GM21786 (cell line): ENCODE results near the gene SDF2L1.
A peak's percentile ranks its signal among the peaks of the same experiment; 100 is the strongest.
"Not testable (repeated sequence)": the region's sequence is repeated elsewhere in the genome, so short reads cannot be mapped to it uniquely, and the experiment has no call there.

Experiments
- ATAC-seq: cut with Tn5 transposase; IDR thresholded peaks from one replicate; pipeline ENCODE4 v1.9.1; 2021; ENCODE audit not compliant: unreplicated experiment

SDF2L1 gene

DNA sequence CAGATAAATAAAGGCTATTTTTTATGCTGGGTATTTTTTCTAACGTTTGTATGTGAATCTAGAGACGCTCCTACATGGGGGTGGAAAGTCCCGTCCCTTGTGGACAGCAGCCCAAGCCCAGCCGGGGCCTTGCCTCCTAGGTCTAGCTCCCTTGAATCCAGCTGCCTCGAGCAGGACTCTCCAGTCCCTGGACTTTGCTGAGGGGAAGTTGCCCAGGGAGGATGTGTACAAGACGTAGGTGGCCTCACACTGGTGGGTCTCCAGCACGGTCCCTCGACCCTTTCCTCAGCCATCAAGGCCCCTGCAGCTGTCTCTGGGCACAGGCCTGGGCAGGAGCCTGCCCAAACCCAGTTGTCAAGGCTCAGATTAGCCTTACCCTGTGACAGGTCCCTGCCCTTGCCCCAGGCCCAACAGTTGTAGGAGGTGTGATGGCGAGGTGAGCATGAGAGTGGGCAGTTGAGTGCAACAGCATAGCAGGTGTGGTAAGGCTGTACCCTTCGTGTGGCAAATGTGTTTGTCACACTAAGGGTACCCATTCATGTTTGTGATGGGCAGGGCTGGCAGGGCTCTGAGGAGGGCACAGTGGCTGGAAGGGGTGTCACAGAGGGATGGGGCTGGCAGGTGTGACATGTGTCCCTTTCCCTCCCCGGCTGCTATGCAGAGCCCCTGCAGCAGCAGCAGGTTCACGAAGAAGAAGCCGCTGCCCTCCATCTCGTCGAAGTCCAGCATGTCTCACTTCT, 6.2 kb upstream of the SDF2L1 start:
- no peak for ATAC-seq

DNA sequence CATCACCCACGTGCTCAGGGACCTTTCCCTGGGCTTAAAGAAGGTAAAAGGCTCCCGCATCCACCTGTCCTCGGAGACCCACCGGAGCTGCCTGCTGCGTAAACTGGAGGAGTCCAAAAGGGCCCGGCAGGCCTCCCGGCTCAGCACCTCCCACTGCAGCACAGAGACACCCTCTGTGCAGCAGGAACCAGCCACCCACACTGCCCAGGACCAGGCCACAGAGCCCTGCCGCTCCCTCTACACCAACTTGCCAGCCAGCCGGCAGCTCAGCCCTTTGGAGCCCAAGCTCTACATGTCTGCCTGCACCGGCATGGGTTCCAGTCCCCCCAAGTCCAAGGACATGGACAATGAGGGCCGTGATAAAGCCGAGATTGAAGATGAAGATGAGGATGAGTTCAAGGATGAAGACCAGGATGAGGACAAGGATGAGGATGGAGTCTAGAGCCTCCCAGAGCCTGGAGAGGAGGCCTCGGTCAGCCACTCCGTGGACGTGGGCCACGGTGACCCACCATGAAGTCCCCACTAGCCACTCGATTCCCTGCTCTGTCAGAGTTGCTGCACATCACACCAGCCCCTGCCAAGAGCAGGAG, 5.4 kb upstream of the SDF2L1 start:
- no peak for ATAC-seq

DNA sequence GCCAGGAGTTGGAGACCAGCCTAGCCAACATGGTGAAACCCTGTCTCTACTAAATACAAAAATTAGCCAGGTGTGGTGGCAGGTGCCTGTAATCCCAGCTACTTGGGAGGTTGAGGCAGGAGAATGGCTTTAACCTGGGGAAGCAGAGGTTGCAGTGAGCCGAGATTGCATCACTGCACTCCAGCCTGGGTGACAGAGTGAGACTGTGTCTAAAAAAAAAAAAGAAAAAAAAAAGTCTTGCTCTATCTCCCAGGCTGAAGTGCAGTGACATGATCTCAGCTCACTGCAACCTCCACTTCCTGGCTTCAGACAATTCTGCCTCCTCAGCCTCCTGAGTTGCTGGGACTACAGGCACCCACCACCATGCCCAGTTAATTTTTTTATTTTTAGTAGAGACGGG, 4.7 kb upstream of the SDF2L1 start:
- ATAC-seq, result not testable (repeated sequence)

DNA sequence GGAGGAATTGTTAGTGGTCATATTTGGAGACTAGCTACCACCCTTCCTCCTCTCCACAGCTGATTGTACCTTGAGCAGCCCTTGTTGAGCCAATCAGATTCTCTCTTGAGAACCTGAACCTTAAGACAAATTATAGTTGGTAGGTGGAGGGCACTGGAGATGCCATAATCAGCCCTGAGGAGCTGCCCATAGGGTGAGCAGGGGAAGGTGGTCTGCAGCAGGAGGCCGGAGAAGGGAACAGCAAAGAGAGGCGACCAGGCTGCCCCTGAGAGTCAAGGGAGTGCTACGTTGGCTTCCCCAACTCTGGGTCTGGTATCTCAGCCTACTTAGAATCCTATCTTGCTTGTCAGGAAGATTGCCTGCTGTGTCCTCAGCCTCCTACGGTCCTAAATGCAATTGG, 2.7 kb upstream of the SDF2L1 start:
- ATAC-seq, result no peak

GRCh38 chr22:21640810-21641209, 1.3 kb upstream of the SDF2L1 start:
- no peak for ATAC-seq

- ATAC-seq, result no peak
These were observed 699 bp upstream of the SDF2L1 start for GRCh38 chr22:21641417-21641788.

- ATAC-seq, result no peak
These were observed 714 bp downstream of the SDF2L1 start for GRCh38 chr22:21642584-21643448.

- ATAC-seq, result no peak
These were observed 1.6 kb downstream of the SDF2L1 start for GRCh38 chr22:21643533-21644357.

GRCh38 chr22:21645513-21645912, 3.4 kb downstream of the SDF2L1 start:
- not testable (repeated sequence) for ATAC-seq

- no peak for ATAC-seq
These were observed 4.8 kb downstream of the SDF2L1 start for GRCh38 chr22:21646608-21647590.

DNA sequence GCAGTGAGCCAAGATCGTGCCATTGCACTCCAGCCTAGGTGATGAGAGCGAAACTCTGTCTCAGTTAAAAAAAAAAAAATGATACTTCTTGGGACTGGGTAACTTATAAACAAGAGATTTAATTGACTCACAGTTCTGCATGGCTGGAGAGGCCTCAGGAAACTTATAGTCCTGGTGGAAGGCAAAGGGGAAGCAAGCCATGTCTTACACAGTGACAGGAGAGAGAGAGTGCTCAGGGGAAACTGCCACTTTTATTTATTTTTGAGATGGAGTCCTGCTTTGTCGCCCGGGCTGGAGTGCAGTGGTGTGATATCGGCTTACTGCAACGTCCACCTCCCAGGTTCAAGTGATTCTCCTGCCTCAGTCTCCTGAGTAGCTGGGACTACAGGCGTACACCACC, 8.2 kb downstream of the SDF2L1 start:
- ATAC-seq, result no peak

GRCh38 chr22:21650823-21651520, 8.9 kb downstream of the SDF2L1 start:
- no peak for ATAC-seq

GRCh38 chr22:21651521-21652009, 9.5 kb downstream of the SDF2L1 start:
- ATAC-seq, result peak; percentile 12

GRCh38 chr22:21652010-21652546, 10.0 kb downstream of the SDF2L1 start:
- ATAC-seq, result peak; percentile 89

DNA sequence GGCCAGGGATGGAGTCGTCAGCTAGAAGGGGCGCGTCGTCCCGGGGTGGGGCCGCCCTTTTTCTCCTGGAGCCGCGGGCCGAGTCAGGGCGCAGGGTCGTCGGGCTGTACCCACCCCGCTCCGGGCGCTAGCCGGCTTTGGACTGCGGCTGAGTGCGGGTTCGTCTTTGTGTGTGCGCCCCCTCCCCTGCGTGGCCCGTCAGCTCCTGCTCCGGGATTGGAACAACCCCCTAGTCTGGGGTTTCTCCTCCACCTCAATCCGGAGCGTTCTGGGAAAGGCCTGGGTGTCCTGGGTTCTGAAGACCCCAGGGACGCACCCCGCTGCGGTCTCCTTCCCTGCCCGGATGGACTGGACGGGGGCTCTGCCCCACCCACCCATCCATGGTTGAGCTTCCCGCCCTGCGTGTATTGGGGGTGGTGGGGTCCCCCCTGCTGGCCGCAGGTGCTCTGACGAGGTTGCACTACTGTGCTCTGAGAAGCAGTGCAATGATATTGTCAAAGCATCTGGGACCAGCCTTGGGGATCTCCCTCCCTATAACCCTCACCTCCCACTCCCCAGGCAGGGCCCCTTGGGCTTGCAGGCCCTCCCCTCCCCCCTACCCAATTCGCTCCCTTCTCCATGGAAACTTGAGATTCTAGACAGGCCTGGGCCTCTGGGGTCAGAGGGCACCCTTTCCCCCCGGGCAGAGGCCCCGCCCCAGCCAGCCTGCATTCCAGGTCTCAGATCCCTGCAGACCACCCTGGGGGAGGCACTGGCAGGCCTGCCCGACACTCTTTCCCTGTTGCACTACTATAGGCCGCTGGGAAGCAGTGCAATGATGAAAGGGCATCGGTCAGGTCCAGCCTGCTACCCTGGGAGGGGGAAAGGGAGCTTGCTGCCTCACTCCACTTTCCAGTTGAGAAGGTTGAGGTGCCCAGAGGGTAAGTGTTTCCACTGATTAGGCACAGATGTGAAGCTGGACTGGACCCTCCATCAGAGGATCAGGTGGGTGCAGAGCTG, 10.7 kb downstream of the SDF2L1 start:
- no peak for ATAC-seq

DNA sequence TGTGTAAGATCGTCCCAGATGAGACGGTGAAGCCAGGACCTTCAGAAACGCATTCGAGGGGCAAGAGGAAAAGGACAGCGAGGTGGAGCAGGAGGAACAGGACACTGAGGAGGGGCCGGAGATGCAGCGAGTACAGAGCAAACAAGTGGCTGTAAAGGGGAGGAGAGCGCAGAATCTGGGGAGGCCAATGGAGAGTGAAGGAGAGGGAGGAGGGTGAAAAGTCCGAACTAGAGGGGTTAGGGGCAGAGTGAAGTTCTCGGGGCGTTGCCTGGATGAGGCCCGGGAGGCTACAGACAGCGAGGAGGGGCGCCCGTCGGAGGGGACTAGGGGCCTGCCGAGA, 14.9 kb downstream of the SDF2L1 start:
- ATAC-seq, result no peak

GRCh38 chr22:21657360-21658032, 15.4 kb downstream of the SDF2L1 start:
- peak; percentile 76 for ATAC-seq
